HepG2 (cell line): ENCODE measurements around the gene RABGAP1. TPM values are rescaled to one million over a fixed set of nuclear protein-coding genes. Genes with fewer than 3 reads are reported as not detected.

ENCODE experiments used
- ATAC-seq: fragments of 200-7000 bp; cut with Tn5 transposase; 3 replicates; pipeline ENCODE4 v1.9.1; 2020; ENCODE audit warnings: mild to moderate bottlenecking, moderate library complexity
- BruUV-seq: library from RNA; stranded (reverse); fragments of 400-500 nt; replicated peaks from 2 replicates; lab custom pipeline; 2021; lab: Mats Ljungman, UMichigan
- CTCF ChIA-PET: fragments of 300-600 bp; formaldehyde crosslinking; extraction: SDS; loops from one replicate; lab custom pipeline; 2021; ENCODE audit warnings: low total read pairs, inconsistent platforms, low intra/inter-chr PET ratio; lab: Yijun Ruan, JAX
- POLR2A ChIA-PET: fragments of 350-600 bp; sonication (Branson Sonifier 250); formaldehyde crosslinking; loops from one replicate; lab custom pipeline; 2020; ENCODE audit warnings: antibody characterized with exemption, inconsistent platforms; lab: Yijun Ruan, JAX
- DNase-seq: peaks from one replicate; pipeline ENCODE4 v3.0.0-alpha.2; 2015; ENCODE audit warnings: low spot score
- FAIRE-seq: peaks from 3 replicates; lab custom pipeline; 2011; peaks lifted over from hg19 to GRCh38; lab: Jason Lieb, UNC
- H2AFZ ChIP-seq: one replicate; pipeline ENCODE4 v1.6.1; 2011; ENCODE audit warnings: low read length, inconsistent platforms
- H3K27ac ChIP-seq: fragments of 300-600 bp; 3 replicates; pipeline ENCODE4 v1.8.0; 2011; ENCODE audit warnings: mixed run types, mild to moderate bottlenecking, mixed read lengths, low read length, inconsistent platforms; ENCODE audit not compliant: insufficient read depth; ENCODE audit errors: extremely low read length
- H3K27me3 ChIP-seq, 2 experiments: fragments of 200-600 bp in 1 of 2; 2 replicates in 1 of 2; 3 replicates in 1 of 2; pipeline versions ENCODE4 v1.6.0 to v1.8.0; 2011; ENCODE audit warnings: low read length in 2 of 2, mild to moderate bottlenecking in 2 of 2, moderate library complexity in 2 of 2, inconsistent platforms in 1 of 2; ENCODE audit not compliant: insufficient read depth in 2 of 2, control insufficient read depth in 1 of 2
- H3K36me3 ChIP-seq, 2 experiments: fragments of 200-600 bp in 1 of 2; replicated peaks in 1 of 2; 2 replicates in 1 of 2; 3 replicates in 1 of 2; pipeline versions ENCODE4 v1.5.1 to v1.8.0; 2011; ENCODE audit warnings: low read length in 2 of 2, inconsistent platforms in 1 of 2; ENCODE audit not compliant: insufficient read depth in 2 of 2, control insufficient read depth in 1 of 2
- H3K4me1 ChIP-seq: 2 replicates; pipeline ENCODE4 v1.5.1; 2012; ENCODE audit warnings: low read length, inconsistent platforms; ENCODE audit not compliant: insufficient read depth
- H3K4me2 ChIP-seq: 2 replicates; pipeline ENCODE4 v1.6.0; 2011; ENCODE audit warnings: low read depth, low read length, inconsistent platforms
- H3K4me3 ChIP-seq, 3 experiments: fragments of 200-600 bp in 1 of 3; sonication (generic), shearing (Covaris generic) in 1 of 3; replicated peaks in 1 of 3; 2 replicates each; pipeline ENCODE4 v1.5.1; 2011 to 2016; ENCODE audit warnings: low read length in 3 of 3, inconsistent platforms in 2 of 3, low read depth in 2 of 3, mild to moderate bottlenecking in 2 of 3, control low read depth in 1 of 3, mixed read lengths in 1 of 3; ENCODE audit not compliant: insufficient read depth in 1 of 3
- H3K79me2 ChIP-seq: one replicate; pipeline ENCODE4 v1.6.1; 2011; ENCODE audit warnings: low read length, inconsistent platforms; ENCODE audit not compliant: insufficient read depth
- H3K9ac ChIP-seq: 2 replicates; pipeline ENCODE4 v1.6.0; 2011; ENCODE audit warnings: mild to moderate bottlenecking, low read depth, low read length, inconsistent platforms; ENCODE audit not compliant: insufficient read depth
- H3K9me3 ChIP-seq: 2 replicates; pipeline ENCODE4 v1.5.1; 2012; ENCODE audit warnings: mild to moderate bottlenecking, low read length
- H4K20me1 ChIP-seq: 2 replicates; pipeline ENCODE4 v1.6.0; 2011; ENCODE audit warnings: inconsistent platforms, mild to moderate bottlenecking, low read length, moderate library complexity; ENCODE audit not compliant: insufficient read depth
- ADNP ChIP-seq: sonication (generic); formaldehyde crosslinking; IDR thresholded peaks from 2 replicates; pipeline ENCODE4 v1.4.0; 2020; ENCODE audit warnings: missing genetic modification reagents
- DR1 ChIP-seq: sonication (generic); formaldehyde crosslinking; IDR thresholded peaks from 2 replicates; pipeline ENCODE4 v1.8.0; 2021; ENCODE audit warnings: mild to moderate bottlenecking, missing genetic modification reagents, inconsistent platforms
- ELF3 ChIP-seq: IDR thresholded peaks from 2 replicates; pipeline ENCODE4 v1.6.1; 2016; ENCODE audit warnings: missing genetic modification reagents, missing compliant biosample characterization
- FLYWCH1 ChIP-seq: sonication (generic); formaldehyde crosslinking; IDR thresholded peaks from 2 replicates; pipeline ENCODE4 v1.8.1; 2023; ENCODE audit warnings: mild to moderate bottlenecking, missing genetic modification reagents
- GFI1 ChIP-seq: sonication (generic); formaldehyde crosslinking; IDR thresholded peaks from 2 replicates; pipeline ENCODE4 v1.5.0; 2020; ENCODE audit warnings: missing genetic modification reagents, mild to moderate bottlenecking, borderline replicate concordance
- HMG20B ChIP-seq: conservative IDR thresholded peaks from 2 replicates; pipeline ENCODE4 v1.6.1; 2016; ENCODE audit warnings: missing genetic modification reagents, missing compliant biosample characterization
- MIER2 ChIP-seq: IDR thresholded peaks from 2 replicates; pipeline ENCODE4 v1.6.1; 2016; ENCODE audit warnings: missing biosample characterization, missing genetic modification reagents
- MXD4 ChIP-seq: IDR thresholded peaks from 2 replicates; pipeline ENCODE4 v1.6.1; 2016; ENCODE audit warnings: mild to moderate bottlenecking, missing biosample characterization, missing genetic modification reagents
- PITX1 ChIP-seq: sonication (generic); formaldehyde crosslinking; IDR thresholded peaks from 2 replicates; pipeline ENCODE4 v1.5.1; 2020; ENCODE audit warnings: mild to moderate bottlenecking, missing genetic modification reagents
- SMARCE1 ChIP-seq: fragments of 450-650 bp; IDR thresholded peaks from 2 replicates; pipeline ENCODE4 v1.6.1; 2017; ENCODE audit warnings: borderline replicate concordance
- ZNF224 ChIP-seq: sonication (generic); formaldehyde crosslinking; IDR thresholded peaks from 2 replicates; pipeline ENCODE4 v1.5.0; 2020; ENCODE audit warnings: mild to moderate bottlenecking, missing genetic modification reagents
- ZNF282 ChIP-seq: fragments of 450-650 bp; IDR thresholded peaks from 2 replicates; pipeline ENCODE4 v1.6.1; 2018; ENCODE audit not compliant: partially characterized antibody
- ZNF430 ChIP-seq: sonication (generic); formaldehyde crosslinking; IDR thresholded peaks from 2 replicates; pipeline ENCODE4 v1.9.0; 2021; ENCODE audit warnings: mild to moderate bottlenecking, missing genetic modification reagents
- ZNF883 ChIP-seq: sonication (generic); formaldehyde crosslinking; IDR thresholded peaks from 2 replicates; pipeline ENCODE4 v1.5.1; 2020; ENCODE audit warnings: mild to moderate bottlenecking, missing genetic modification reagents; ENCODE audit errors: not compliant biosample characterization
- WGBS: methylation state at CpG from one replicate; pipeline ENCODE4 v1.1.6; 2017; ENCODE audit warnings: low lambda C conversion rate; 5-methylcytosine and 5-hydroxymethylcytosine counted together
- in situ Hi-C: cut with HindIII; loops from 2 replicates; pipeline ENCODE4 v1.10.0; 2017; ENCODE audit warnings: low pct_unique_long_range_greater_than_20kb; ENCODE audit not compliant: extremely low pct_ligation_motif_present
- intact Hi-C: fragments of 100-400 bp; cut with micrococcal nuclease; formaldehyde crosslinking; loops from one replicate; pipeline ENCODE4 v1.10.0; 2022; ENCODE audit not compliant: unreplicated experiment
- polyA plus RNA-seq, 8 experiments: library from polyadenylated mRNA; depleted of rRNA in 3 of 8; stranded (reverse) in 7 of 8; unstranded in 1 of 8; fragments of >200 nt; fragmentation: Illumina TruSeq in 4 of 8; extraction: Trizol in 4 of 8; gene quantifications; 2 replicates each; pipeline versions ENCODE4 v1.2.1 to v1.2.3, GENCODE V29; 2011 to 2016; ENCODE audit warnings: low read depth in 4 of 8, missing spikeins in 1 of 8, mixed read lengths in 1 of 8; ENCODE audit not compliant: insufficient read depth in 1 of 8
- total RNA-seq, 5 experiments: library from RNA; depleted of rRNA; stranded (reverse); fragments of >200 nt; fragmentation: Illumina TruSeq; extraction: Trizol; gene quantifications; 2 replicates each; pipeline ENCODE4 v1.2.3, GENCODE V29; 2016; ENCODE audit warnings: low read depth in 1 of 5
- TF ChIP-seq, protein P1 (sequence below): IDR thresholded peaks from 2 replicates; pipeline ENCODE4 v1.6.1; 2012; ENCODE audit warnings: inconsistent platforms
- TF ChIP-seq, protein P2 (sequence below): sonication (generic); formaldehyde crosslinking; IDR thresholded peaks from 2 replicates; pipeline ENCODE4 v1.9.0; 2021; ENCODE audit warnings: missing genetic modification reagents, borderline replicate concordance
- TF ChIP-seq, protein P3 (sequence below): sonication (generic); formaldehyde crosslinking; conservative IDR thresholded peaks from 2 replicates; pipeline ENCODE4 v1.8.1; 2023; ENCODE audit warnings: missing genetic modification reagents

The RABGAP1 gene
- total and polyA plus RNA-seq, 2 of the 13 experiments (the other 11 are each of a cell fraction or from before 2014, with no cell fraction given): 19.1 to 19.3 TPM

DNA sequence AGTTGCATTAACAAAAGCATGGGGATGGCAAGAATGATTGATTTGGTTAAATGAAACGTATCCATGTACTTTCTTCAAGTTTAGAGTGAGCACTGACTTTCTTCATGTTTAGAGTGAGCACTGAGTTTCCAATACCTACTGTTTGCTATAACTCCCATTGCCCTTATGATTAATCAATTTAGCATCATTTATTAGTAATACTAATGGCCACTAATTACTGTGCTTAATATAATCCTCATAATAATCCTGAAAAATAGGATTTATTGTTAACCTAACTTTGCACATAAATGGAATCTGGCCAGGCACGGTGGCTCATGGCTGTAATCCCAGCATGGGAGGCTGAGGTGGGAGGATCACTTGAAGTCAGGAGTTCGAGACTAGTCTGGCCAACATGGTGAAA, 70.6 kb downstream of the RABGAP1 start:
- Histone ChIP-seq H2AFZ (no peak overlapping the region), H3K4me1 (peaks cover 54% of the 10 kb centered on the region), H4K20me1 (no peaks in the 10 kb centered on the region), H3K4me3 (no peak overlapping the region), H3K36me3 (peaks cover 2 to 24% of the 10 kb centered on the region in 2 experiments; a peak in 4 of 5 replicates), H3K4me2 (no peak overlapping the region), H3K79me2 (no peaks in the 10 kb centered on the region), H3K9me3 (no peaks in the 10 kb centered on the region), H3K27me3 (no peaks in the 10 kb centered on the region), H3K27ac (peak overlapping the region; percentile 11), H3K9ac (no peak overlapping the region)
- ATAC-seq (no peak), DNase-seq (no peak), FAIRE-seq (no peak)
- intact Hi-C loops: no loop called here
- TF ChIP-seq FLYWCH1: no peak
- TF ChIP-seq, protein P1, sequence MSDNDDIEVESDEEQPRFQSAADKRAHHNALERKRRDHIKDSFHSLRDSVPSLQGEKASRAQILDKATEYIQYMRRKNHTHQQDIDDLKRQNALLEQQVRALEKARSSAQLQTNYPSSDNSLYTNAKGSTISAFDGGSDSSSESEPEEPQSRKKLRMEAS: no peak
- TF ChIP-seq ZNF430 (CRISPR knock-in tag): no peak
- TF ChIP-seq SMARCE1: no peak
- TF ChIP-seq PITX1 (CRISPR knock-in tag): no peak
- no peak for TF ChIP-seq GFI1 (CRISPR knock-in tag)
- no peak for TF ChIP-seq MXD4 (CRISPR knock-in tag)
- TF ChIP-seq ADNP (CRISPR knock-in tag): no peak
- TF ChIP-seq MIER2: no peak
- TF ChIP-seq, protein P2, sequence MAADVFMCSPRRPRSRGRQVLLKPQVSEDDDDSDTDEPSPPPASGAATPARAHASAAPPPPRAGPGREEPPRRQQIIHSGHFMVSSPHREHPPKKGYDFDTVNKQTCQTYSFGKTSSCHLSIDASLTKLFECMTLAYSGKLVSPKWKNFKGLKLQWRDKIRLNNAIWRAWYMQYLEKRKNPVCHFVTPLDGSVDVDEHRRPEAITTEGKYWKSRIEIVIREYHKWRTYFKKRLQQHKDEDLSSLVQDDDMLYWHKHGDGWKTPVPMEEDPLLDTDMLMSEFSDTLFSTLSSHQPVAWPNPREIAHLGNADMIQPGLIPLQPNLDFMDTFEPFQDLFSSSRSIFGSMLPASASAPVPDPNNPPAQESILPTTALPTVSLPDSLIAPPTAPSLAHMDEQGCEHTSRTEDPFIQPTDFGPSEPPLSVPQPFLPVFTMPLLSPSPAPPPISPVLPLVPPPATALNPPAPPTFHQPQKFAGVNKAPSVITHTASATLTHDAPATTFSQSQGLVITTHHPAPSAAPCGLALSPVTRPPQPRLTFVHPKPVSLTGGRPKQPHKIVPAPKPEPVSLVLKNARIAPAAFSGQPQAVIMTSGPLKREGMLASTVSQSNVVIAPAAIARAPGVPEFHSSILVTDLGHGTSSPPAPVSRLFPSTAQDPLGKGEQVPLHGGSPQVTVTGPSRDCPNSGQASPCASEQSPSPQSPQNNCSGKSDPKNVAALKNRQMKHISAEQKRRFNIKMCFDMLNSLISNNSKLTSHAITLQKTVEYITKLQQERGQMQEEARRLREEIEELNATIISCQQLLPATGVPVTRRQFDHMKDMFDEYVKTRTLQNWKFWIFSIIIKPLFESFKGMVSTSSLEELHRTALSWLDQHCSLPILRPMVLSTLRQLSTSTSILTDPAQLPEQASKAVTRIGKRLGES (CRISPR knock-in tag): no peak
- TF ChIP-seq HMG20B (CRISPR knock-in tag): no peak
- no peak for TF ChIP-seq ZNF224 (CRISPR knock-in tag)
- TF ChIP-seq ZNF883 (CRISPR knock-in tag): no peak
- no peak for TF ChIP-seq ELF3 (CRISPR knock-in tag)
- TF ChIP-seq, protein P3, sequence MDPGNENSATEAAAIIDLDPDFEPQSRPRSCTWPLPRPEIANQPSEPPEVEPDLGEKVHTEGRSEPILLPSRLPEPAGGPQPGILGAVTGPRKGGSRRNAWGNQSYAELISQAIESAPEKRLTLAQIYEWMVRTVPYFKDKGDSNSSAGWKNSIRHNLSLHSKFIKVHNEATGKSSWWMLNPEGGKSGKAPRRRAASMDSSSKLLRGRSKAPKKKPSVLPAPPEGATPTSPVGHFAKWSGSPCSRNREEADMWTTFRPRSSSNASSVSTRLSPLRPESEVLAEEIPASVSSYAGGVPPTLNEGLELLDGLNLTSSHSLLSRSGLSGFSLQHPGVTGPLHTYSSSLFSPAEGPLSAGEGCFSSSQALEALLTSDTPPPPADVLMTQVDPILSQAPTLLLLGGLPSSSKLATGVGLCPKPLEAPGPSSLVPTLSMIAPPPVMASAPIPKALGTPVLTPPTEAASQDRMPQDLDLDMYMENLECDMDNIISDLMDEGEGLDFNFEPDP (CRISPR knock-in tag): no peak
- TF ChIP-seq ZNF282: no peak
- TF ChIP-seq DR1 (CRISPR knock-in tag): no peak
- ChIA-PET CTCF (no interaction called here), POLR2A (no interaction called here)
- 95% methylated on average over 3 of the region's 3 CpGs for WGBS
- no TSS peak for BruUV-seq
- in situ Hi-C loops: no loop called here
